Stomach (tissue), 4 donors: ENCODE results near the gene MYH9.

Experiments
- CTCF ChIP-seq, 7 experiments: fragments of 450-650 bp in 4 of 7; fragments of 200-600 bp in 3 of 7; sonication (generic) in 3 of 7; IDR thresholded peaks; one replicate each; pipeline ENCODE4 v1.5.1; 2016 to 2019; ENCODE audit warnings: antibody characterized with exemption in 7 of 7, control low read depth in 2 of 7, mild to moderate bottlenecking in 1 of 7
- EP300 ChIP-seq: sonication (generic); formaldehyde crosslinking; IDR thresholded peaks from one replicate; pipeline ENCODE4 v1.6.1; 2017; ENCODE audit warnings: antibody characterized with exemption
- POLR2AphosphoS5 ChIP-seq, 3 donors: sonication (generic); formaldehyde crosslinking; IDR thresholded peaks; one replicate each; pipeline ENCODE4 v1.6.1; 2016; ENCODE audit warnings: antibody characterized with exemption in 3 of 3

GRCh38 chr22:36243986-36244385 is 143.8 kb downstream of the MYH9 start:
- TF ChIP-seq EP300 (no peak), POLR2AphosphoS5 (IDR thresholded peaks at IDR 0.05) (no peak), CTCF (IDR thresholded peaks at IDR 0.05) (no peak)
